Fibroblast of villous mesenchyme (primary cell): Measurements from ENCODE around the gene UBXN7. TPM values are rescaled to one million over a fixed set of nuclear protein-coding genes. Genes with fewer than 3 reads are reported as not detected.
A peak's percentile ranks its signal among the peaks of the same experiment; 100 is the strongest.
"Not testable (repeated sequence)": the region's sequence is repeated elsewhere in the genome, so short reads cannot be mapped to it uniquely, and the experiment has no call there.

Experiments
- DNase-seq: peaks from one replicate; pipeline ENCODE4 v3.0.0-alpha.2; 2010; ENCODE audit warnings: low read depth
- H3K4me3 ChIP-seq: 2 replicates; pipeline ENCODE4 v1.5.1; 2011; ENCODE audit warnings: low read depth, mild to moderate bottlenecking, low read length
- total RNA-seq: library from RNA; depleted of rRNA; stranded (reverse); fragments of >200 nt; gene quantifications from 2 replicates; pipeline ENCODE4 v1.2.3, GENCODE V29; 2012
- TF ChIP-seq, protein P1 (sequence below): IDR thresholded peaks from 2 replicates; pipeline ENCODE4 v1.5.1; 2012; ENCODE audit warnings: low read depth, mild to moderate bottlenecking, low read length; ENCODE audit not compliant: insufficient read depth

The UBXN7 gene
- total RNA-seq, 1 donor: 30.2 TPM

DNA sequence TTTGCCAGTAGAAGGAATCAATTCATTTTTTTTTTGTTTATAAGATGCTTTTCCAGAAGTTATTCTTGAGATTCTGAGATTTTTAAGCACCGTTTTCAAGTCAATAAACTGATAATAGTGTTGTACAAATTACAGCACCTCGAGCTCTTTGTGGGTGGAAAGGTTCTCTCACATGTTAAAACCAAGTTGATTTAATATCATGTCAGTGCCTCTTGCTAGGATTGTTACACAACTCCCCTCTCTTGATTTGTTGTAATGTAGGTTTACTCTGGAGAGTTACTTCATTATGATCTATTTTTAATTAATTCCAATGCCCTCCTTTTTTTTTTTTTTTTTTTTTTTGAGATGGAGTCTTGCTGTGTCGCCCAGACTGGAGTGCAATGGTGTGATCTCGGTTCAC is 25.8 kb upstream of the UBXN7 start:
- TF ChIP-seq, protein P1, sequence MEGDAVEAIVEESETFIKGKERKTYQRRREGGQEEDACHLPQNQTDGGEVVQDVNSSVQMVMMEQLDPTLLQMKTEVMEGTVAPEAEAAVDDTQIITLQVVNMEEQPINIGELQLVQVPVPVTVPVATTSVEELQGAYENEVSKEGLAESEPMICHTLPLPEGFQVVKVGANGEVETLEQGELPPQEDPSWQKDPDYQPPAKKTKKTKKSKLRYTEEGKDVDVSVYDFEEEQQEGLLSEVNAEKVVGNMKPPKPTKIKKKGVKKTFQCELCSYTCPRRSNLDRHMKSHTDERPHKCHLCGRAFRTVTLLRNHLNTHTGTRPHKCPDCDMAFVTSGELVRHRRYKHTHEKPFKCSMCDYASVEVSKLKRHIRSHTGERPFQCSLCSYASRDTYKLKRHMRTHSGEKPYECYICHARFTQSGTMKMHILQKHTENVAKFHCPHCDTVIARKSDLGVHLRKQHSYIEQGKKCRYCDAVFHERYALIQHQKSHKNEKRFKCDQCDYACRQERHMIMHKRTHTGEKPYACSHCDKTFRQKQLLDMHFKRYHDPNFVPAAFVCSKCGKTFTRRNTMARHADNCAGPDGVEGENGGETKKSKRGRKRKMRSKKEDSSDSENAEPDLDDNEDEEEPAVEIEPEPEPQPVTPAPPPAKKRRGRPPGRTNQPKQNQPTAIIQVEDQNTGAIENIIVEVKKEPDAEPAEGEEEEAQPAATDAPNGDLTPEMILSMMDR: no peak
- no peak for DNase-seq
- H3K4me3 ChIP-seq: no peak overlapping the region

DNA sequence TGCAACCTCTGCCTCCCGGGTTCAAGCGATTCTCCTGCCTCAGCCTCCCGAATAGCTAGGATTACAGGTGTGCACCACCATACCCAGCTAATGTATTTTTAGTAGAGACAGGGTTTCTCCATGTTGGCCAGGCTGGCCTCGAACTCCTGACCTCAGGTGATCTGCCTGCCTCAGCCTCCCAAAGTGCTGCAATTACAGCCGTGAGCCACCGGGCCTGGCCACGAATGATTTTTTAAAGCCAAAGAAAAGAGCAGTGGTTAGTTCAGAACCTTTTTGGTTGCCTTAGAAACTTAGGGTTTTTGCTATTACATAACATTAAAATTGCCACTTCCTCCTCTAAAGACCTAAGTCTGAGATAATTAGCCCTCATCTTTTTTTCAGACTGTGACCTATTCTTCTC is 25.2 kb upstream of the UBXN7 start:
- DNase-seq, H3K4me3 ChIP-seq: not testable (repeated sequence)

DNA sequence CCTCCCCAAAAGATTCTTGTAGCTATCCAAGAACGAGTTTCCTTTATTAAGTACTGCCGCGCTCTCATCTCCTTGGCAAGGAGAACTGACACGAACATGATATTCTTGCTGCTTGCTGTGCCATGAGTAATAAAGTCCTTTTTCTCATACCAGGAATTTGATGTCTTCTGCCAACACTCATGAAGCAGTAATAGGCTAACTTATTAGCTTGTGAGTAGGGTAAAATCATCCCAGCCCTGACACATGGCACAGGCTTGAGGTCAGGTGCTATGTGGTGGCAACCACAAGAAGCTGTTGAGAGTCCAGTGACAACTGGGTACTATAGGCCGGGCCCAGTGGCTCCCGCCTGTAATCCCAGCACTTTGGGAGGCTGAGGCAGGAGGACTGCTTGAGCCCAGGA is 22.7 kb upstream of the UBXN7 start:
- TF ChIP-seq, protein P1: no peak
- no peak for DNase-seq
- no peak overlapping the region for H3K4me3 ChIP-seq

DNA sequence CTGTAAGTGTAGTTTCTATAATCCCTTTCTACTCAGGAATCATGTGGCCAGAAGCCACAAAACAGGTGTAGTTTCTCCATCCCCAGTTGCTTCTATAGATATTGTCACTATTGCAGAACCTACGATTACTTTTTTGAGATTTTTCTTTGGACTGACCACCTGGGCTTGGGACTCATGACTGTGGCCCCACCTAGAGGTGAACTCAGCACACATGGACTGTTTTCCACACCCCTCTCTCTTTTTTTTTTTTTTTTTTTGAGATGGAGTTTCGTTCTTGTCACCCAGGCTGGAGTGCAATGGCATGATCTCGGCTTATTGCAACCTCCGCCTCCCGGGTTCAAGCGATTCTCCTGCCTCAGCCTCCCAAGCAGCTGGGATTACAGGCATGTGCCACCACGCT is 13.2 kb upstream of the UBXN7 start:
- TF ChIP-seq, protein P1: peak; percentile 20
- H3K4me3 ChIP-seq, DNase-seq: not testable (repeated sequence)

DNA sequence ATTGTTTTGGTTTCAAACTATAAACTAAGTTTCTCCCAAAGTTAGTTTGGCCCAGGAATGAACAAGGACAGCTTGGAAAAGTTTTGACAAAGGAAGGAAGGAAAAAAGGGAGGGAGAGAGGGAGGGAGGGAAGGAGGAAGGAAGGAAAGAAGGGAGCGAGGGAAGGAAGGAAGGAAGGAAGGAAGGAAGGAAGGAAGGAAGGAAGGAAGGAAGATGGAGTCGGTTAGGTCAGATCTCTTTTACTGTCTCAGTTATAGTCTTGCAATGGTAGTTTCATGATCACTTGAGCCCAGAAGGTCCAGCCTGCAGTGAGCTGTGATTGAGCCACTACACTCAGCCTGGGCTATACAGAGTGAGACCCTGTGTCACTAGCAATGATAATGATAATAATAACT is 12.3 kb upstream of the UBXN7 start:
- no peak overlapping the region for H3K4me3 ChIP-seq
- TF ChIP-seq, protein P1: no peak
- no peak for DNase-seq

DNA sequence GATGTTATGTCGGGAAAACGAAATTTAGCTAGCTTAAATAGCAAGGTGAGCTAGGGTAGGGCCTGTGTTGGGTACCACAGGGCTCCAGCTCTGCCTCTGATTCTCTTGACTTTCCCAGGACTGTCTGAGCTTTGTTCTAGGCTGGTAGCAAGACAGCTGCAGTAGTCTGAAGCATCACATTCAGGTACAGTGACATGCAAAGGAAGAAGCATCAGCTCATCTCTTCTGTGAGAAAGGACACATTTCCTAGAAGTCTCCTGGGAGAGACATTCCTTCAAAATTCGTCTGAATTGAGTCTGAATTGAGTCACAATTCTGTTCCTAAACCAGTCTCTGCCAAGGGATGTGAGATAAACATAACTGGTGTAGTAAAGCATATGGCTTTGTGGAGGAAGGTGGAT is 8.5 kb upstream of the UBXN7 start:
- H3K4me3 ChIP-seq: no peak overlapping the region
- TF ChIP-seq, protein P1: no peak
- no peak for DNase-seq

DNA sequence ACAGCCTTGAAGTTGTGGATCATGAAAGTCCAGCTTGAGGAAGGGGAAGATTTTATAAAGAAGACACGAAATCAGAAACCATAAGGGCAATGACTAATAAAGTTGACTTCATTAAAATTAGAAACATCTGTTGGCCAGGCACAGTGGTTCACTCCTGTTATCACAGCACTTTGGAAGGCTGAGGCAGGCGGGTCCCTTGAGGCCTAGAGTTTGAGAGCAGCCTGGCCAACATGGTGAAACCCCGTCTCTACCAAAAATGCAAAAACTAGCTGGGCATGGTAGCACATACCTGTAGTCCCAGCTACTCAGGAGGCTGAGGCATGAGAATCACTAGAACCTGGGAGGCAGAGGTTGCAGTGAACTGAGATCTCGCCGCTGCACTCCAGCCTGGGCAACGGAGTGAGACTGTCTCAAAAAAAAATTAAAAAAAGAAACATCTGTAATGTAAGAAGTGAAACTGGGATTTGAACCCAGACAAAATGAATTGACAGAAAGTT is 7.9 kb upstream of the UBXN7 start:
- no peak overlapping the region for H3K4me3 ChIP-seq
- DNase-seq: peak; percentile 51
- TF ChIP-seq, protein P1: no peak
